IPS-15b (cell line): Measurements from ENCODE around the gene MRPL37.
A peak's percentile ranks its signal among the peaks of the same experiment; 100 is the strongest.

ENCODE experiments used
- H3K27me3 ChIP-seq: one replicate; pipeline ENCODE4 v1.6.1; 2013; ENCODE audit warnings: low read length; ENCODE audit not compliant: control insufficient read depth, insufficient read depth
- H3K36me3 ChIP-seq: one replicate; pipeline ENCODE4 v1.6.1; 2013; ENCODE audit warnings: low read length; ENCODE audit not compliant: control insufficient read depth, insufficient read depth
- H3K4me1 ChIP-seq: one replicate; pipeline ENCODE4 v1.6.1; 2013; ENCODE audit warnings: mild to moderate bottlenecking, low read length; ENCODE audit not compliant: control insufficient read depth, insufficient read depth
- H3K4me3 ChIP-seq: one replicate; pipeline ENCODE4 v1.5.1; 2013; ENCODE audit warnings: low read depth, low read length
- H3K9ac ChIP-seq: one replicate; pipeline ENCODE4 v1.6.1; 2013; ENCODE audit warnings: low read depth, mild to moderate bottlenecking, low read length
- H3K9me3 ChIP-seq: one replicate; pipeline ENCODE4 v1.6.1; 2013; ENCODE audit warnings: mild to moderate bottlenecking, low read length; ENCODE audit not compliant: control insufficient read depth, insufficient read depth

MRPL37 gene

GRCh38 chr1:54174106-54174505 is 25.9 kb upstream of the MRPL37 start:
- Histone ChIP-seq H3K4me1 (no peaks in the 10 kb centered on the region), H3K9ac (no peak overlapping the region), H3K27me3 (no peaks in the 10 kb centered on the region), H3K9me3 (no peaks in the 10 kb centered on the region), H3K36me3 (no peaks in the 10 kb centered on the region), H3K4me3 (no peak overlapping the region)

GRCh38 chr1:54176621-54177327 is 23.2 kb upstream of the MRPL37 start:
- H3K4me3 ChIP-seq: no peak overlapping the region
- H3K9me3 ChIP-seq: no peaks in the 10 kb centered on the region
- no peaks in the 10 kb centered on the region for H3K4me1 ChIP-seq
- H3K36me3 ChIP-seq: no peaks in the 10 kb centered on the region
- H3K9ac ChIP-seq: no peak overlapping the region
- no peaks in the 10 kb centered on the region for H3K27me3 ChIP-seq

GRCh38 chr1:54177726-54178125 is 22.2 kb upstream of the MRPL37 start:
- no peak overlapping the region for H3K9ac ChIP-seq
- no peaks in the 10 kb centered on the region for H3K9me3 ChIP-seq
- H3K4me1 ChIP-seq: no peaks in the 10 kb centered on the region
- H3K27me3 ChIP-seq: no peaks in the 10 kb centered on the region
- H3K36me3 ChIP-seq: no peaks in the 10 kb centered on the region
- no peak overlapping the region for H3K4me3 ChIP-seq

GRCh38 chr1:54178296-54179070 is 21.5 kb upstream of the MRPL37 start:
- Histone ChIP-seq H3K9me3 (no peaks in the 10 kb centered on the region), H3K9ac (no peak overlapping the region), H3K4me1 (no peaks in the 10 kb centered on the region), H3K36me3 (no peaks in the 10 kb centered on the region), H3K27me3 (no peaks in the 10 kb centered on the region), H3K4me3 (no peak overlapping the region)

GRCh38 chr1:54180701-54181360 is 19.1 kb upstream of the MRPL37 start:
- no peak overlapping the region for H3K9ac ChIP-seq
- no peaks in the 10 kb centered on the region for H3K9me3 ChIP-seq
- no peak overlapping the region for H3K4me3 ChIP-seq
- no peaks in the 10 kb centered on the region for H3K27me3 ChIP-seq
- no peaks in the 10 kb centered on the region for H3K4me1 ChIP-seq
- no peaks in the 10 kb centered on the region for H3K36me3 ChIP-seq

GRCh38 chr1:54186056-54186455 is 13.9 kb upstream of the MRPL37 start:
- Histone ChIP-seq H3K9me3 (no peaks in the 10 kb centered on the region), H3K4me1 (no peaks in the 10 kb centered on the region), H3K27me3 (no peaks in the 10 kb centered on the region), H3K36me3 (peaks cover 4% of the 10 kb centered on the region), H3K4me3 (no peak overlapping the region), H3K9ac (no peak overlapping the region)

GRCh38 chr1:54188291-54188690 is 11.7 kb upstream of the MRPL37 start:
- Histone ChIP-seq H3K36me3 (peaks cover 4% of the 10 kb centered on the region), H3K9me3 (no peaks in the 10 kb centered on the region), H3K27me3 (no peaks in the 10 kb centered on the region), H3K4me3 (no peak overlapping the region), H3K4me1 (no peaks in the 10 kb centered on the region), H3K9ac (no peak overlapping the region)

GRCh38 chr1:54190526-54190925 is 9.4 kb upstream of the MRPL37 start:
- H3K4me1 ChIP-seq: no peaks in the 10 kb centered on the region
- peaks cover 4% of the 10 kb centered on the region for H3K36me3 ChIP-seq
- H3K9ac ChIP-seq: no peak overlapping the region
- H3K9me3 ChIP-seq: no peaks in the 10 kb centered on the region
- no peaks in the 10 kb centered on the region for H3K27me3 ChIP-seq
- H3K4me3 ChIP-seq: no peak overlapping the region

- Histone ChIP-seq H3K36me3 (peaks cover 4% of the 10 kb centered on the region), H3K4me3 (no peak overlapping the region), H3K27me3 (no peaks in the 10 kb centered on the region), H3K9ac (no peak overlapping the region), H3K9me3 (no peaks in the 10 kb centered on the region), H3K4me1 (no peaks in the 10 kb centered on the region)
Measured at GRCh38 chr1:54191525-54191924, 8.4 kb upstream of the MRPL37 start.

GRCh38 chr1:54193453-54193852 is 6.5 kb upstream of the MRPL37 start:
- Histone ChIP-seq H3K9ac (no peak overlapping the region), H3K4me3 (no peak overlapping the region), H3K4me1 (no peaks in the 10 kb centered on the region), H3K9me3 (no peaks in the 10 kb centered on the region), H3K27me3 (no peaks in the 10 kb centered on the region), H3K36me3 (peaks cover 4% of the 10 kb centered on the region)

GRCh38 chr1:54199151-54199764 is 709 bp upstream of the MRPL37 start:
- peaks cover 5% of the 10 kb centered on the region for H3K4me1 ChIP-seq

More at GRCh38 chr1:54199151-54199764, 709 bp upstream of the MRPL37 start:
- H3K27me3 ChIP-seq: no peaks in the 10 kb centered on the region
- peak overlapping the region; percentile 74 for H3K9ac ChIP-seq
- peaks cover 2% of the 10 kb centered on the region for H3K36me3 ChIP-seq
- peak overlapping the region; percentile 82 for H3K4me3 ChIP-seq
- H3K9me3 ChIP-seq: no peaks in the 10 kb centered on the region
